GM19043 (cell line): ENCODE data around the gene ZMIZ1.
"Not testable (repeated sequence)": the region's sequence is repeated elsewhere in the genome, so short reads cannot be mapped to it uniquely, and the experiment has no call there.

Experiments
- ATAC-seq: cut with Tn5 transposase; IDR thresholded peaks from one replicate; pipeline ENCODE4 v1.9.1; 2021; ENCODE audit warnings: low read depth; ENCODE audit not compliant: unreplicated experiment

ZMIZ1 gene

DNA sequence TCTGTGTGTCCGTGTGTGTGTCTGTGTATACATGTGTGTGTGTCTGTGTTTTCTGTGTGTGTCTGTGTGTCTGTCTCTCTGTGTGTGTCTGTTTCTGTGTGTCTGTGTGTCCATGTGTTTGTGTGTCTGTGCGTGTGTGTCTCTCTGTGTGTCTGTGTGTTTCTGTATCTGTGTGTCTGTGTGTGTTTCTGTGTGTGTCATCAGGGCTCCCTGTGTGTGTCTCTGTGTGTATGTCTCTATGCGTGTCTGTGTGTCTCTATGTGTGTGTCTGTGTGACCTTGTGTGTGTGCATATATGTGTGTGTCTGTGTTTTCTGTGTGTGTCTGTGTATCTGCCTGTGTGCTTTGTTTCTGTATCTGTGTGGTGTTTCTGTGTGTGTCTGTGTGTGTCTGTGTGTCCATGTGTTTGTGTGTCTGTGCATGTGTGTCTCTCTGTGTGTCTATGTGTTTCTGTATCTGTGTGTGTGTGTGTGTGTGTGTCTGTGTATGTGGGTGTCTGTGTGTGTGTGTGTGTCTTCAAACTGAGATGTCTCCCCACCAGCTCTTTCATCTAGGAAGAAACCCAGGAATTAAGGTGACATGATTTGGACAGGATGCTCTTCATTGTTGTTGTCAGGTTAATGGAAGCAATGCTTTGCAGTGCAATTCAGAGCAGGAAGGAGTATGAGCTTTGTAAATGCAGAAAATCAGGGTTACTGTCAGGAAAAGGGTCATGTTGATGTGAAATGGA, 257.8 kb downstream of the ZMIZ1 start:
- ATAC-seq, result no peak

DNA sequence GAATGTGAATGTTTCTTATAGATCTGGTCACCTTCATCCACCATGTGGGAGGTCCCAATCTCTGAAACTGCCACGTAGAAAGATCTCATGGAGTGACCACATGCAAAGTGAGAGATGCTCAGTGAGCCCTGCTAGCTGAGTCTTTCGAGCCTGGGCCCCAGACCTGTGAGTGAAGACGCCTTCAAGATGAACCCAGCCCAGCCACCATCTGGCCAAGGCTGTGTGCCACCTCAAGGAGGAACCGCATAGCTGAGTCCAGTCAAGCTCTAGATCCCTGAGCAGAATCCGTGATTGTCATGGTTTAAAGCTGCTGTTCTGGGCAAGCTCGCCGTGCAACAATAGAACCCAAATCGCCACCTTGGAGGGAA, 258.3 kb downstream of the ZMIZ1 start:
- ATAC-seq, result peak; percentile 38

DNA sequence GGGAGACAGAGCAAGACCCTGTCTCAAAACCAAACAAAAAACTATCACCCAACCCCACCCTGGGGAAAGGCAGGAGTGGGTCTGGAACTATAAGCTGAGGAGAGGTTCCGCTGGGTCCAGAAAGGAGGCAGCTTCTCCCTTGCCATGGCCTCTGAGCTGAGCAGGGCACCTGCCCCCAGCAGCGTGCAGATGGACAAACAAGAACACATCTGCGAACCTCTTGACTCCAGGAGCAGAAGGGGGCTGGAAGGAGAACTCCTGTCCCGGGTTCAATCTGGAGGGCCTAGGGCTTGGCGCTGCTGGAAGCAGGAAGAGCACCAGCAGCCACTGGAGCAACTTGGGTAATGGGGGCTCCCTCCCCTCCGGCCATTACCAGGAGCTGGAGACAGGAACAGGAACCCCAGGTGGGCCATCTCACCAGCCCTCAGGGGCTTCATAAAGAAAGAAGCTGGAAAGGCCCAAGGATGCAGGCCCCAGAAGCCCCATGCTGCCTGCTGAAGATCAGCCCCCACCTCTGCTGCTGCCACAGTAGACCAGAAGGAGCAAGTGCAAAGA, 259.5 kb downstream of the ZMIZ1 start:
- ATAC-seq, result no peak

DNA sequence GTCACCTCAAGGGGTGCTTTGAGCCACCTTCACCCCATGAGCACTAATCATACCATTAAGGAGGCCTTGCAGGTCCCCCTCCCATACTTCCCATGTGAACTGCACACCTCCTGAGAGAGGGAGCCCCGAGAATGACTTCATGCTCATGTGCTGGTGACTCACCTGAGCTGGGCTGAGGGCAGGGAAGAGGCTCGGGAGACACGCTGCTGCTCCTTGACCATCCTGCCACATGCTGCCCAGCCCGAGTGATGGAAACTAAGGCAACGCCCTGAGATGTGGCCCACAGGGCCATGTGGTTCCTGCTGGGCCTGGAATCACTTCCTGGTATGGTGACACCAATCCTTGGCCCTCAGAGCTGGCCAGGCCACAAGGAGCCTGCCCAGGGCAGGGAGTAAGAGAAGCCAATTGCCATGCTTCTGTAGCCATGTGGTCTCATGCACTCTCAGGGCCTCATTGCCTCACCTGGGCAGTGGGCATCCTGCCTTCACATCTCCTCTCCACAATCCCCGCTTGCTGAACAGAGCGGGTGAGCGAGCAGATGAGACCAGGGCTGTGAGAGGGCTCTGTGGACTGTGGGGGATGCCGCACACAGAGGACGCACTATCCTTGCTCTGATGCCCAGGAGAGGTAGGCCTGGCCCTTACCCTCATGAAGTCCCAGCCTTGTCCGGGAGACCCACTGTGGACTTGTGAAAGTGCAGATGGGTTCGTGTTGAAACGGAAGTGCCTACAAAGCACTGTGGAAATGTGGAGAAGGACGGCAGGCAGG, 260.2 kb downstream of the ZMIZ1 start:
- no peak for ATAC-seq

DNA sequence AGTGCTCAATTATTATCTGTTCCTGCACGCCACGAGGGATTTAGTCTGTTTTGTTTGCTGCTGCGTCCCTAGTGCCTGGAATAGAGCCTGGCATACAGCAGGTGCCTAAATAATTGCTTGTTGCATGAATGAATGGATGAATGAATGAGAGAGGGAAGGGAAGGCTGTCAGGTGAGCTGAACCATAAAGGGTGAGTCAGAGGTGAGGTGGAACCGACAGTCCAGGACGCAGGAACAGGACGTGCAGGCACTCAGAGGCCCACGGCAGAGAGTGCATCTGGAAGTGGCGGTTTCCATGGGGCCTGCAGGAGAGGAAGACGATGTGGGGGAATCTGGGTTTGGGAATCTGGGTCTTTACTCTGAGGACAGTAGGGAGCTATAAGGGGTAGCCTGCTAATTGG, 260.8 kb downstream of the ZMIZ1 start:
- ATAC-seq, result no peak

DNA sequence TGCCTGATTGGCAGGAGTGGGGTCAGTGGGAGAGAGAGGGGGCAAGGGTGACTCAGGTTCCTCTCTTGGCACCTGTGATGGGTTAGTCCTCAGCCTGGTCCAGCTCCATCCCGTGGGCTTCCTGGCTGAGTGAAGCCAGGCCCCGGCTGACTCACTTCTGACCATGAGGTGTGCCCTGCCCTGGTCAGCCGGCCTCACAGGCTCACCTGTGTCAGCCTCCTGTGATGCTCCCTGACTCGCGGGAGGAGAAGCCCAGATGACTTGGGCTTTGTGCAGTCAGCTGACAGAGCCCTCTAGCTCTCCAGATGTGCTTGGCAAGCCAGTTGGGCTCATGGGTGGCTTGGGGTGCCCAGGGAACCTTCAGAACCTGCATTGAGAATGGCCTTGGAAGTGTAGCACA, 262.5 kb downstream of the ZMIZ1 start:
- ATAC-seq, result peak; percentile 16

DNA sequence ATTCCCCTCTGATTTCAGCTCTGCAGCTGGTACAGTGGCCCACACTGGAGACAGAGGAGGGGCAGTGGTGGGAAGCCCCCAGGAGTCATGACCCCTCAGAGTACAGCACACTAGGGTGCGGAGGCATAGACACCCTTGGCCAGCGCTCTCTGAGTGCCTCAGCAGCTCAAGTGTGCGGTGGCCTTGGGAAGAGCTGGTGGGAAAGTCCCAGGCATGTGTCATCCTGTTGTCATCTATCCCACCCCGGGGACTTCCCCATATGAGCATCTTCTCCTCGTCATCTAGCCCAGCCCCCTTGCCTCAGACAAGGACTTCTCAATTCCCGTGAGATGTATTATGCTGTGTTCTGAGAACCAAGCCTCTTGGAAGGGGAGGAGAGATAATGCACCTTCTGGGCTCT, 262.9 kb downstream of the ZMIZ1 start:
- ATAC-seq, result peak; percentile 73

DNA sequence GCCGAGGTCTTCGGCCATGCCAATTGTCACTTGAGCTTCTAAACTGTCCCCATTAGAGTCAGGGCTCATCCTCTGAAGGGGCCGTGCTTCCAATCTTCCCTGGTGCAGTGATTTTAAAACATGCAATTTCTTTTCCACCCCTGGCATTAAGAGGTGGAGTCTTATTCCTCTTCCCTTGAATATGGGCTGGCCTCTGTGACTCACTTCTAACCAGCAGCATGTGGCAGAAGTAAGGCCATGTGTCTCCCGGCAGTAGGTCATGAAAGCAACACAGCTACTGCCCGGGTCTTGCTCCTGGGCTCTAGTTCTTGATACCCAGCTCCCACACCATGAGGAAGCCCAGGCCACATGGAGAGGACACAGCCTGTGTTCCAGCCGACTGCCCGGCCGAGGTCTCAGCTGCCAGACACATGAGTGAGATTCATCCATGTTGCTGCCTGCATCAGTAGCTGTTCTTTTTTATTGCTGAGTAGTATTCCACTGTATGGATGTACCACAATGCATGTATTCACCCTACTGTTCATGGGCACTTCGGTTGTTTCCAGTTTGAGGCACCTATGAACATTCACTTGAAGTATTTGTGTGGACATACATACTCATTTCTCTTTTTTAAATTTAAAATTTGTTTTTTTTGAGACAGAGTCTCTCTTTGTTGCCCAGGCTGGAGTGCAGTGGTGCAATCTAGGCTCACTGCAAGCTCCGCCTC, 264.0 kb downstream of the ZMIZ1 start:
- not testable (repeated sequence) for ATAC-seq

DNA sequence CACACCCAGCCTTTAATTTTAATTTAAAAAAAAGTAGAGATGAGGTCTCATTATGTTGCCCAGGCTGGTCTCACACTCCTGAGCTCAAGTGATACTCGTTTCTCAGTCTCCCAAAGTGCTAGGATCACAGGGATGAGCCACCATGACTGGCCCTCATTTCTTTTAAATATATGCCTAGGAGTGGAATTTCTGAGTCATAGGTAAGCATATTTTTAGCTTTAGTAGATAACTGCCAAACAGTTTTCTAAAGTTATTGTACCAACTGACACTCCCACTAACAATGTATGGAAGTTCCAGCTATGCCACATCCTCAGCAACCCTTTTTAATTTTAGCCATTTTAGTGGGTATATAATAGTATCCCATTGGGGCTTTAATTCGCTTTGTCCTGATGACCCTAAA, 264.7 kb downstream of the ZMIZ1 start:
- no peak for ATAC-seq

DNA sequence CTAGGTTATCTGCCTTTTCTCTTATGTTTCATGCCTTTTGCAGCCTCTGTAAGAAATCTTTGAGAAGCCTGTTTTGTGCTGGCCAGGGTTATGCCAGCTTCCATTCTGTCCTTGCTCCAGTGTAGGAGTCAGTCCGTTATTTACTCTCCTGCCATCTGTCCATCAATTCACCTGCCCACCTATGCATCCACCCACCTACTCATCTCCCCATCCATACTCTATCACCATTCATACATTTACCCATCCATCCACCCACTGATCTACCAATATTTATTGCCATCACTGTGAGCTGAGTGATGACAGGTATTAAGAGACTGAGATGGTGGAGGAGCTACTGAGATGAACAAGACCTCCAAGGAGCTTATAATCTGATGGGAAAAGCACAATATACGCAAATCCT, 265.8 kb downstream of the ZMIZ1 start:
- ATAC-seq, result no peak

DNA sequence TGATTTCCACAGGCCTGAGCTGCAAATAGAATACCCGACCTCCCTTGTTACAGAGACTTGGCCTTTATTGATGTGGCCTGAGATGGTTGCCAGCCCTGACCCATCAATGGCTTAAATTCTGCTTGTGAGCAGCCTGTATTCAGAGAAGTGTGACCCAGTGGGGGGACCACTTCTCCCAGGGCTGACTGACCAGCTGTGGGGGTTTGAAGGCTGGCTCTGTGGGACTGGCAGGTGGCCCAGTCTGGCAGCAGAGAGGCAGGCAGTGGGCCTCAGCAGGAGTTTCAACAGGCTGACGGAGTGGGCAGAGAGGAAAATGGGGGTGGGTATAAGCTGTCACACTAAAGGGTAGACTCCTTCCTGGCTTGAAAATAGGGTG, 266.3 kb downstream of the ZMIZ1 start:
- ATAC-seq, result no peak

DNA sequence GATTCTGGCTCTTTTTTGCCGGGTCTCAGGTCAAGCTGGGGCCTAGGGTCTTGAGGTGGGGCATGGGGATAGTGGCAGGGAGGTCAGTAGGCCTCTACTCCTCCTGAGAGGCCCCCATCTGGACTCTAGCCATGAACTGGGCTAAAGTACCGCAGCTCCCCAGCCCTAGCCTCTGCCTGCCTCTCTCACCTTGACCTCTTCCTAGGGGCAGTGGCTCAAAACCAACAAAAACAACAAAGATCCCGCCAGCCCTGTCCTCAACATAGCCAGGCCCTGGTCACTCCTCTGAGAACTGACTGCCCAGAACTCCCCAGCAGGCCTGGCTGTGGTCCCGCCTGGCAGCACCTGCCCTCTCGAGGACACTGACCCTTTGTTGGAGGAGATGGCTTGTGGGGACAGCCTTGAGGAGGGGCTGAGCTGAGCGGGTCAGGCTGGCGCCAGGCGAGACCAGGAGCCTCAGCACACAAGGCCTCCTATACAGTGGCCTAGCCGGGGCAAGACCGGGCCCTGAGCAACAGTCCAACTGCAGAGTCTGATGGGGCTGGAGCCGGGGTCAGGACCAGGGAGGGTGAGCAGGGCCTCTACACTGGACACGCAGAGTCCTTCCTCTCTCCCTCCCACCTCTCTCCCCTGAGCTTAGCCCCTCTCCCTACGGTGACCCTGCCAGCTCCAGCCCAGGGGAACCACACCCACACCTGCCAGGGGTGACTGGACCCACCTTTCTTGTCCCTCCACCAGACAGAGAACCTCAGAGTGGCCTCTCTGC, 266.9 kb downstream of the ZMIZ1 start:
- no peak for ATAC-seq

DNA sequence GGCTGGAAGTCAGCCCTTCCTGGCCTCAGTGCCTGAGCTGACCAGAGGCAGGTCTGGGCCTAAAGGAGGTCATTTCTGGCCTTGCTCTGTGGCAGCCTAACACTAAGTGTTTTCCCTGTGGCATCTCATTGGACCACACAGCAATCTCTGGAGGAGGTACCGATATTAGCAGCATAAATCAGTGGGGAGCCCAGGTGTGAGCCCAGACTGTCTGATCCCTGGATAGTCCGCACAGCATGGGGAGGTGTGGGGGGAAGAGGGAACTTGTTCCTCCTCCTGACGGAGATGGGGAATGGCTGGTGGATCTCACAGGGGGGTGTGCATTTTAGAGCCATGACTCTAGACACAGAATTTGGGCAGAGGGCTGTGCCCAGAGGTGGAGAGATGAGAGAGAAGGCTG, 267.5 kb downstream of the ZMIZ1 start:
- ATAC-seq, result no peak

DNA sequence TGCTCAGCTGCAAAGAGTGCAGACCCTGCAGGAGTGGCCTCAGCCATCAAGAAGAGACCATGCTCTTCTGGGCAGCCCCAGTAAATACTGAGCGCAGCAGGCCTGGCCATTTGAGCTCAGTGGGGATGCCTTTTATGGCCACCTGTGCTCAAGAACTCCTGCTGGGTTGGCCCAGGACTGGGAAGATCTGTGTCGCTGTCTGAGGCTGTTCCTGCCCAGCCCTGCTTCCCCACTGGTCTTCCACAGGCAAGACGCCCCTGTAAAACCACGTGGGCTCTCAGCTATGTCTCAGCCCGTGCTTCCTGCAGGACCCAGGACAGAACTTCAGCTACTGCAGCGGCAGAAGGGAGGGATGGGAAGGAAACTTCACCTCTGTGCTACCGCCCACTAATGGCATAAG, 268.0 kb downstream of the ZMIZ1 start:
- no peak for ATAC-seq

DNA sequence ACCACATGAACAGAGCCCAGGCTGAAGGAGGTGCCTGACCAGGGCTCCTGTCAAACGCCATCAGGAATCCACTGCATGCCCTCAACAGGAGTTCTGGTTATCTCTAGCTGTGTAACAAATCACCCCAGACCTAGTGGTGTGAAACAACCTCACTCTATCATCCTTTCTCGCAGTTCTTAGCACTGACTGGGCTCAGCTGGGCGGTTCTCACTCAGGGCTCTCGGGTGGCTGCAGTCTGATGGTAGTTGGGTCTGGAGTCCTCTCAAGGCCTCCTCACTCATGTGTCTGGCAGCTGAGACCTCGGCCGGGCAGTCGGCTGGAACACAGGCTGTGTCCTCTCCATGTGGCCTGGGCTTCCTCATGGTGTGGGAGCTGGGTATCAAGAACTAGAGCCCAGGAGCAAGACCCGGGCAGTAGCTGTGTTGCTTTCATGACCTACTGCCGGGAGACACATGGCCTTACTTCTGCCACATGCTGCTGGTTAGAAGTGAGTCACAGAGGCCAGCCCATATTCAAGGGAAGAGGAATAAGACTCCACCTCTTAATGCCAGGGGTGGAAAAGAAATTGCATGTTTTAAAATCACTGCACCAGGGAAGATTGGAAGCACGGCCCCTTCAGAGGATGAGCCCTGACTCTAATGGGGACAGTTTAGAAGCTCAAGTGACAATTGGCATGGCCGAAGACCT, 269.2 kb downstream of the ZMIZ1 start:
- not testable (repeated sequence) for ATAC-seq

DNA sequence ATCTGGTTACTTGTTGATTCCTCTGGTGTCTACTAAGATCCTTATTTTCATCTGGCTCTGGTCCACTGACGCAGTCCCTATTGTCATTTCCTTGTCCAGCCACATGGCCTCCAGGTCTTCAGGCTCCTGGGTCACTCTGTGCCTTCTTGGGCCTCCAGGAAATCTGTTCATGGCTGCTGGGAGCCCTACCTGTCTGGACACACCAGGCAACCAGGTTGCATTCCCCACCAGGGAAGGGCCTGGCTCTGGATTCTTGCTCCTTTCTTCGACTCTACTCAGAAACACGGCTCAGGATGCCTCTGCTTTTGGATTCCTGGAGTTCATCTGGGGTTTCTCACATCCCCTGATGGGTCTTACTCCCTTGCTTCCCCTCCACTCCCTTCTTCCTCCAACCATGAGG, 270.5 kb downstream of the ZMIZ1 start:
- ATAC-seq, result no peak

DNA sequence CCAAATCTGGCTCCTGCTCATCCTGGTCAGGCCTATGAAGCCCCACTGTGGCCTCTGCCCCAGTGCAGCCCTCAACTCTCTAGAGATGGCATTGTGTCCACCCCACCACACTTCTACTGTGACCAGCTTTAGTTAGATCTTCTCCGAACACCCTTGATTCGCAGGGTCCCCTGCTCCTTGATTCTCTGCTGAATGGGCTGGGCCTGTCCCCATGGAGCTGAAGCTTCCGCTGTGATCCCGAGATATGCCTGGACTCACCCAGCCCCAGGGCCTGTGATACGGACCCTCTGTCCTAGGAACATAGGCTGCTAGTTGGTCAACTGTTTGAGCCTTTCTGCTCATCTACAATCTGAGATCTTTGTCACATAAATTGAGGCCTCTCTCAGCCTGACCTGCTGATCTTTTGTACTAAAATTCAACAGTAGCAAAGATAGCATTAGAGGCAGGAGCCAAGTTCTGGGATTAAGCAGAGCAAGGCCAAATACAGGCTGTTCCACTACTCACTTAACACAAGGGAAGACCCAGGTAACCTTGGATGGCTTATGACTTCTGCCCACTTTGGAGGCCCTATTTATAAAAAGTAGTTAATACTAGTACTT, 272.0 kb downstream of the ZMIZ1 start:
- no peak for ATAC-seq

DNA sequence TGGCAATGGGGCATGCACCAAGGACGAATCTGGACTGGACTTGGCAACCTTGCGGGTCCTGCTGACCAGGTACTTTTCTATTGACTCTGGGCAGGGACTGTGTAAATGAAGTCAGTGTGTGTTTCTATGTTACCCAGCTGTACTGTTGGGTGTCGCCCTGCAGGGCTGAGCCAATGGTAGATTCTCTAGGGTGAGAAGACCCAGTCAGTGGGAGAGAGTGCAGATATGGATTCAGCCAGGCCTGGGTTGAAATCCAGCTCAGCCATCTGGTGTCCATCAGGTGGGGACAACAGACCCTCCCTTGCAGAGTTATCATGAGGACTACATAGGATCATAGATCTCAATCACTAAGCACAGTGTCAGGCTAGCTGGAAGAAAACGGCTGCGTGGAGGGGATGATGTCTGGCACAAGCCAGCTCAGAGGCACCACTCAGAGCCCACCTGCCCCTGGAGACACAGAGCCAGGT, 273.6 kb downstream of the ZMIZ1 start:
- ATAC-seq, result no peak

DNA sequence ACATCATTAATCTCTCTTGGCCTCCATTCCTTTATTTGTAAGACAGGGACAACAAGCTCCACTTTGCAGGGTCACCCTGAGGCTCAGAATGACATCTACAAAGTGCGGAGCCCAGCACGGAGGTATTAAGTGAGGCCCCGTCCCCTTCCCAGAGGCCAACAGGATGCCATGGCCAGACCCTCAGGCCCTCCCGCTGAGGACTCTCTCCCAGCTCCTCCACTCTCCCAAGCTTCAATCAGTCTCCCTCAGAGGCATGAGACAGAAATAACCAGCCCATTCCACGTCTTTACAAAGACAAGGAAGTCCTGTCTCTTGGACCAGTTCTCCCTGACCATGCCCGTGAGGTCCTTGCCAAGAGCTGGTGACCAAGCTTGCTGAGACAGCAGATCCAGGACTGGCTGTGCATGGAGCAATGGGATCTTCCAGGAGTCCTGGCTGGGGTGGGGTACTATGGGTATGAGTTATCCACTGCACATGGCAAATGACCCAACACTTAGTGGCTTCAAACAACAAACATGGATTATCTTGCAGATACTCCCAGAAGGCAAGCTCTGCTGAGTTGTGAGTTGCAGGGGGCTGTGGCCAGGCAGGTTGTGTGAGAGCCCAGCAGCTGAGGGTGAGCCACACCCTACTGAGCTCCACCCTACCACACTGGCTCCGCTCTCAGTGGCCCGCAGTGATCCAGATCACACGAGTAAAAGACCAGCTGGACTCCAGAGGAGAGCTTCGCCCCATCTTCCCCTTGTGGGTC, 274.2 kb downstream of the ZMIZ1 start:
- no peak for ATAC-seq
